Vagina (tissue), 2 donors: ENCODE measurements around the gene NKAIN2.

Source experiments
- CTCF ChIP-seq, 3 experiments: fragments of 450-650 bp in 2 of 3; fragments of 200-600 bp in 1 of 3; sonication (generic) in 1 of 3; IDR thresholded peaks; one replicate each; pipeline ENCODE4 v1.5.1; 2017 to 2019; ENCODE audit warnings: antibody characterized with exemption in 3 of 3, mild to moderate bottlenecking in 2 of 3, moderate library complexity in 2 of 3
- POLR2A ChIP-seq, 2 donors: fragments of 450-650 bp; IDR thresholded peaks; one replicate each; pipeline ENCODE4 v1.6.1; 2017; ENCODE audit warnings: antibody characterized with exemption in 2 of 2, mild to moderate bottlenecking in 2 of 2, moderate library complexity in 2 of 2
- POLR2AphosphoS5 ChIP-seq, 2 donors: sonication (generic); formaldehyde crosslinking; IDR thresholded peaks; one replicate each; pipeline ENCODE4 v1.9.0; 2017; ENCODE audit warnings: antibody characterized with exemption in 2 of 2, mild to moderate bottlenecking in 2 of 2, low read depth in 1 of 2; ENCODE audit not compliant: insufficient read depth in 1 of 2

DNA sequence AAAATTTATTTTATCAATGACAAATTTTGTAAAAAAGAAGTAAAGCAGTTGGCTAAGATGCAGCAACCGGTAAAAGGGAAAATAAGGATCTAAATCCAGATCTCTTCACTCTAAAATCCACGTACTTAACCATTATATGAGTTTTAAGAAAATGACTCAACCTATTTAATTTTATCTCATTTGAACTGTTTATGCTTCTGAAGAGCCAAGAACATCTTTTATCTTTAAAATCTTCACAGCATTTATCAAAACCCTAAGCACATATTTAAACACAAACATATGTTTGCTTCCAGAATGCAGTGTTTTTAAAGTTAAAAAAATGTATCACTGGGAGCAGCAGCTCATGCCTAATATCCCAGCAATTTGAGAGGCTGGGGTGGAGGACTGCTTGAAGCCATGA, 339.2 kb downstream of the NKAIN2 start:
- TF ChIP-seq POLR2AphosphoS5 (IDR thresholded peaks at IDR 0.05; ENCODE audit: insufficient read depth in 1 of 2, low read depth in 1 of 2) = no peak
- TF ChIP-seq CTCF (IDR thresholded peaks at IDR 0.05) = no peak
- TF ChIP-seq POLR2A (IDR thresholded peaks at IDR 0.05) = no peak
